ENCODE data around the gene SRP14. TPM values are rescaled to one million over a fixed set of nuclear protein-coding genes. Genes with fewer than 3 reads are reported as not detected.
"Not testable (repeated sequence)": the region's sequence is repeated elsewhere in the genome, so short reads cannot be mapped to it uniquely, and the experiment has no call there.

Gene SRP14
- total RNA-seq, 8 experiments from 2014 or later: 255 to 393 (median 333) TPM

DNA sequence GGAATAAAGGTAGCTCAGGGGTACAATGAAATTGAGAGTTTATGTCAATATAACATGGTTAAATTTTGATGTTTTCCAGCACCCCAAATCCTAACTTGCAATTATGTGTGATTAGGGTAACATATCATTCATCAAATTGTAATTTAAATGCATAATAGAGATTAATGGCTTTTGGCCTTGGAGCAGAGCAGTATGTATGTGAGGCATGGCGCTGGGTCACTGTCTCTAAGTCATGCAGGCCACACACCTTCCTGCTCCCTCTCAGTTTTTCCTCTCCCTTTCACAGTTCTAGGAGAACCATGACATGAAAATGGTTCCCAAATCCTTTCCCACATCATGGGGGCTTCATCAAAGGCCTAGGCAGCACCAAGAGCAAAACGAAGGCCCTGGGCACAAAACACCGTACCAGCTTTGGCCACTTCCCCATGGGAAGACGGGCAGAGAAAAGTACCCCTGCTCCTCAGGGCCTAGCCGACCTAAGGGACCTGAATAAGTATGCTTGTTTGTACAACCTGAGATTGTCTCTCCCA is 3.9 kb upstream of the SRP14 start:
- in situ Hi-C loops (cut with MboI; ENCODE audit: low pct_unique_long_range_greater_than_20kb in 2 of 9, low sequenced_read_pairs in 9 of 9, unreplicated experiment in 9 of 9): loop anchor here in 1 of 9 experiments (10.0 kb wide), 1 partner anchor 232 kb away; no protein-coding TSS in a partner anchor
- ATAC-seq (replicated peaks in 6 of 8): no peak
- H3K27ac ChIP-seq: no peak overlapping the region

DNA sequence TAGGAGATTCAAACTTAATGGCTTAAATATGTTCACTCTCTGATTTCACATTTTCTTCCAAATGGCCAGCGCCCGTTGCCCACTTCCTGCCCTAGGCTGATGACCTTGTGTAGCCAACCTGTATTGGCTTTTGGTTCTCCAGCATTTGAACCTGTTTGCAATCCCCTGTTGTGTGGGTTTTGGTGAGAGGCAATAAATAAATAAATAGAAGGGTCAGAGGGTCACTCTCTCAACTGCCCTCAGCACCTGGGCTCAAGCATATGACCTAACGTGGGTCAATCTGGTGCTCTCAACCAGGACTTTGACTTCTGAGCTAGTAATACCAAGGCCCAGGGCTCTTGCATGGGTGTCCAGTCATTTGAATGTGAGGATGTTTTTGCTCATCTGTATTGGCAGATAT is 1.8 kb upstream of the SRP14 start:
- Histone ChIP-seq H3K4me1 (replicated peaks in 1 of 2) (peaks cover 18 to 19% of the 10 kb centered on the region in 2 donors), H3K4me3 (no peak overlapping the region), H3K27ac (no peak overlapping the region)
- ATAC-seq (replicated peaks in 6 of 8): no peak
- in situ Hi-C loops (cut with MboI; ENCODE audit: low pct_unique_long_range_greater_than_20kb in 2 of 9, low sequenced_read_pairs in 9 of 9, unreplicated experiment in 9 of 9): loop anchor here in 1 of 9 experiments (10.0 kb wide), 1 partner anchor 234 kb away; no protein-coding TSS in a partner anchor
- 32 to 93% (median 77%) methylated on average over 1 to 3 of the region's 3 CpGs; no CpG with 5 or more reads in 3 of the 10 experiments for WGBS, 10 experiments

More for the DNA sequence above, 3.9 kb upstream of the SRP14 start:
- peaks cover 22 to 24% of the 10 kb centered on the region in 2 donors for H3K4me1 ChIP-seq (replicated peaks in 1 of 2)
- H3K4me3 ChIP-seq: no peak overlapping the region
- 83 to 100% (median 100%) methylated on average over 1 to 3 of the region's 5 CpGs; no CpG with 5 or more reads in 5 of the 10 experiments for WGBS, 10 experiments

DNA sequence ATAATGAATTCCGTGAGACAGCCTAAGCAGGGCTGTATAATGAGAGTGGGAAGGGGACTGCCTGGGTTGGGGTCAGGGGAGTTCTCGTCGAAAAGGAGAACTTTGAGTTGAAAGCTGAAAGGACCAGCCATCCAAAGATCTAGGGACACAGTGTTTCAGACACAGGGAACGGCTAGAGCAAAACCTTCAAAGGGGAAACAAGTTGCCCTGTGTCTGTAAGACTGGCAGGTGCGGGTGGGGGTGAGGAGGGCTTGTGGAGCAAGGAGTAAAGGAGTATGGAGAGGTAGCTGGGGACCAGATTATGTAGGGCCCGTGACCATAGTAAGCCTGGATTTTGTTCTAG is 1.3 kb upstream of the SRP14 start:
- ATAC-seq (replicated peaks in 6 of 8): no peak
- 43 to 90% (median 80%) methylated on average over 1 to 5 of the region's 6 CpGs; no CpG with 5 or more reads in 3 of the 10 experiments for WGBS, 10 experiments
- in situ Hi-C loops (cut with MboI; ENCODE audit: low pct_unique_long_range_greater_than_20kb in 2 of 9, low sequenced_read_pairs in 9 of 9, unreplicated experiment in 9 of 9): loop anchor here in 1 of 9 experiments (10.0 kb wide), 1 partner anchor 235 kb away; no protein-coding TSS in a partner anchor
- no peak overlapping the region for H3K27ac ChIP-seq
- peaks cover 16% of the 10 kb centered on the region in 2 donors for H3K4me1 ChIP-seq (replicated peaks in 1 of 2)
- H3K4me3 ChIP-seq: no peak overlapping the region

DNA sequence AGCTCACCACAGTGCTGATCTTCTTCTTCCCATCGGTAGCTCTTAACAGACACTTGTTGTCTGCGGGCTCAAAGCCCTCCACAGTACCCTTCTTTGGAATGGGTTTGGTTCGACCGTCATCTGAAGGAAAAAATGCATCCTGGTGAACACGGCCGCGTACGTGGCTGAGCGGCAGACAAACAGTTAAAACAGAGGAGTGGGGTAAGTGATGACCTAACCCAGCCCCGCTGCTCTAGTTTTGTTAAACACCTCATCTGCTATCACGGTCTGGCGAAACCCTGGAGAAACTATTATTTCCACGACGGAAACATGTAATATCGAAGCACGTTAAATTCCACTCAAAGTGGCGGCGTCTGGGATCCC is 725 bp downstream of the SRP14 start:
- H3K4me1 ChIP-seq (replicated peaks in 1 of 2): peaks cover 12% of the 10 kb centered on the region in 2 donors
- in situ Hi-C loops (cut with MboI; ENCODE audit: low pct_unique_long_range_greater_than_20kb in 2 of 9, low sequenced_read_pairs in 9 of 9, unreplicated experiment in 9 of 9): no loop called here
- peak overlapping the region; percentile 79 to 91 for H3K27ac ChIP-seq
- peak in 5 of 8 experiments; percentile 1 to 4 (median 2) for ATAC-seq (replicated peaks in 6 of 8)
- WGBS, 10 experiments: 0 to 9% (median 2%) methylated on average over 1 to 16 of the region's 18 CpGs; no CpG with 5 or more reads in 2 of the 10 experiments
- peak overlapping the region; percentile 62 to 98 (median 75) for H3K4me3 ChIP-seq

DNA sequence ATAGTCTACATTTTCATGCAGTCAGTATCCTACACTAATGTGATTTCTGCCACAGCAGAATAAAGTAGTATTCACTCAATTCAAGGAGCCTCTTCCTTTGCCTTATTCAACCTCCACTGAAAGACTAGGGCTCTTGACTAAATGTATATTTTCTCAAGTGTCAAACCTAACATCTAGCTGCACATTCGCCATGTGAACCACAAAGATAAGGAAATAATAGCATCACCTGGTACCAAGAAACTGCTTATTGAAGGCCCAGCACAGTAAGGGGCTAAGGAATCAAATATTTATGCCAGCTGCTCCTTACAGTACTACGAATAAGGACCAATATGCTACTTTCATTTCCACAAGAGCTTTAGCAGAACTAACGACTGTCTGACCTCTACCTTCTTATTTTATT is 1.3 kb downstream of the SRP14 start:
- no peak for ATAC-seq (replicated peaks in 6 of 8)
- peak overlapping the region; percentile 62 to 98 (median 75) for H3K4me3 ChIP-seq
- peaks cover 12% of the 10 kb centered on the region in 2 donors for H3K4me1 ChIP-seq (replicated peaks in 1 of 2)
- no peak overlapping the region for H3K27ac ChIP-seq
- 23 to 100% (median 54%) methylated on average over 1 to 3 of the region's 3 CpGs; no CpG with 5 or more reads in 1 of the 10 experiments for WGBS, 10 experiments
- in situ Hi-C loops (cut with MboI; ENCODE audit: low pct_unique_long_range_greater_than_20kb in 2 of 9, low sequenced_read_pairs in 9 of 9, unreplicated experiment in 9 of 9): no loop called here

DNA sequence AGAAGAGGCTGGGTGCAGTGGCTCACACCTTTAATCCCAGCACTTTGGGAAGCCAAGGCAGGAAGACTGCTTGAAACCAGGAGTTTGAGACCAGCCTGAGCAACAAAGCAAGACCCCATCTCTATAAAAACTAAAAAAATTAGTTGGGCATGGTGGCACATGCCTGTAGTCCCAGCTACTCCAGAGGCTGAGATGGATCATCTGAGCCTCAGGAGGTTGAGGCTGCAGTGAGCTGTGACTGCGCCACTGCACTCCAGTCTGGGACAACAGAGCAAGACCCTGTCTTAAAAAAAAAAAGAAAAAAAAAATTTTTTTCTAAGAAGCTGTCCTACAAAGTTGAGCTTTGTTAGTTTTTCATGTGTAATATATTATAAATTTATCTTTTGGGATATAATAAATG is 3.8 kb downstream of the SRP14 start:
- in situ Hi-C loops (cut with MboI; ENCODE audit: low pct_unique_long_range_greater_than_20kb in 2 of 9, low sequenced_read_pairs in 9 of 9, unreplicated experiment in 9 of 9); H3K27ac ChIP-seq: not testable (repeated sequence)
- WGBS, 10 experiments: 57 to 100% (median 100%) methylated on average over 1 of the region's 1 CpG; no CpG with 5 or more reads in 3 of the 10 experiments

DNA sequence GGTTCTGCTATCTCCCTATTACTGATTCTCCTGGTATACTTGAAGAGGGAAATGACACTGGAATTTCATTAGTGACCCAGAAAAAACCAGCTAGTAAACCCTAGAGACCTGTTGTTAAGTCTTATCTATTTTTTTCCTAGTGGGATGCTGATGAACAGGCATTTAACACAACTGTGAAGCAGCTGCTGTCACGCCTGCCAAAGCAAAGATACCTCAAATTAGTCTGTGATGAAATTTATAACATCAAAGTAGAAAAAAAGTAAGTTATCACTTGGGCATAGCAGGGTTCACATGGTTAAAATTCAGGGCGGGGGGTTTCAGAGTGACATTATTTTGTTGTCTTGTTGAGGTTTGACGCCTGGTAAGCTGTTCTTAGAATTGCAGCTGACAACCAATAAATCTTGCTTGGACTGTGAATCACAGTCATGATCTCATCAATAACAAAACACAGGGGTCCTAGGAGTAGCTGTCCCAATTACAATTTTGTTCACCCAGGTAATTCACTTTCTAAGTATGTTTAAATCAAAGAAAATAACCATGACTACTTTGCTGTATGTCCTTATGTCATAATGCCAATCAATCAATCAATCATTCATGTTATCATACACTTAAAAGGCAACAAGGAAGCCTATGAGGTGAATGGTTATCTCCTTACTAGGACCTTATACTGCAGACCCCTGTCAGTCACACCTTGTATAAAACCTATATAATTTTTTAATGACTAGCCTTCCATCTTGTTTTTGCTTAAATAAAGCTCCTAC is 4.6 kb downstream of the SRP14 start:
- 67 to 100% (median 87%) methylated on average over 1 to 3 of the region's 3 CpGs for WGBS, 10 experiments
- H3K4me1 ChIP-seq (replicated peaks in 1 of 2): peaks cover 14 to 16% of the 10 kb centered on the region in 2 donors
- H3K27ac ChIP-seq: no peak overlapping the region
- no peak for ATAC-seq (replicated peaks in 6 of 8)
- in situ Hi-C loops (cut with MboI; ENCODE audit: low pct_unique_long_range_greater_than_20kb in 2 of 9, low sequenced_read_pairs in 9 of 9, unreplicated experiment in 9 of 9): no loop called here
- no peak overlapping the region for H3K4me3 ChIP-seq

More for the DNA sequence above, 3.8 kb downstream of the SRP14 start:
- not testable (repeated sequence) for ATAC-seq (replicated peaks in 6 of 8); H3K4me3 ChIP-seq
- H3K4me1 ChIP-seq (replicated peaks in 1 of 2): peaks cover 16 to 21% of the 10 kb centered on the region in 2 donors

DNA sequence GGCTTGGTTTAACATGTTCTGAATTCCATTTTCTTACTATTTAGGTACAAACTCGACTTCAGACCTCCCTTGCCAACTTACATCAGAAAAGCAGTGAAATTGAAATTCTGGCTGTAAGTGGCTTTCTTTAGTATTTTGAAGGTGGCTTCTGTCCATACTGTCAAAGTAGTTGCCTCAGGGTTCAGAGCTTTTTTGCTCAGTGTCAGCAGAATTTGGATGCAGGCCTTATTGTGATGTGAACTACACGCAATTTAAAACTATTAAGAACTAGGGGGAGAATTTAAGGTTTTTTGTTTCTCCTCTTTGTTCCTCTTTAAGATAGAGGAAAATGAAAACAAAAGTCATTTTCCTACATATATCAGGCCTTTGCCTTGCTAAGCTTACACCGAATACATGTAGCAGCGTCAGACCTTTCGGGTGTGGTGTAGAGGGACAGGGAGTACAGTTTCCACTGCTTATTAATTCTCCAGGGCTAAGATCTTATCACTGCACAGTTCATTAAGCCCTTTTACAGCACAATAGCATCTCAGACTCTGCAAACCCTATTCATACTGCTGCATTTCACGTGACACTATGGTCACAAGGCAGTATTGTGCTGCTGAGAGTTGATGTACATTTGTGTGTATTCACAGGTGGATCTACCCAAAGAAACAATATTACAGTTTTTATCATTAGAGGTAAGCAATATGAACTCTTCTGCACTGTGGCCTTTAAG is 6.7 kb downstream of the SRP14 start:
- Histone ChIP-seq H3K4me3 (no peak overlapping the region), H3K27ac (no peak overlapping the region), H3K4me1 (replicated peaks in 1 of 2) (peaks cover 13 to 24% of the 10 kb centered on the region in 2 donors)
- peak in 6 of 8 experiments; percentile 8 to 88 (median 80) for ATAC-seq (replicated peaks in 6 of 8)
- in situ Hi-C loops (cut with MboI; ENCODE audit: low pct_unique_long_range_greater_than_20kb in 2 of 9, low sequenced_read_pairs in 9 of 9, unreplicated experiment in 9 of 9): no loop called here
- 0 to 100% (median 87%) methylated on average over 1 to 6 of the region's 6 CpGs for WGBS, 10 experiments

DNA sequence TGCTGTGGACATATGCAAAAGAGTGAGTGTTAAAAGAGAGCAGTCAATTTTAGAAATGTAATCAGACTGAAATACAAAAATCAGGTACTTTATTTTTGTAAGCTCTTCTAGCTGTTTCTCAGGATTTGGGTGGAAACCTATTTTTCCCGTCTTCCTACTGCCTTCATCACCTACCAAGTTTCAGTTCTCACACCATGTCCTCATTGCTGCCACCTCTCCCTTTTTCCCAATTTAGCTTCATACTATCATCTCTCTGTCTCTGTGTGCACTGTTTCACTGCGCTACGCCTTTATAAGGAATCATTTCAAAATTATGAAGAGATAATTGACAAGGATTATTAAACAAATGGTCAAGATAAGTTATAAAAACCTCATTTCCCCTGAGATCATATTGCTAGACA is 7.7 kb downstream of the SRP14 start:
- in situ Hi-C loops (cut with MboI; ENCODE audit: low pct_unique_long_range_greater_than_20kb in 2 of 9, low sequenced_read_pairs in 9 of 9, unreplicated experiment in 9 of 9): no loop called here
- Histone ChIP-seq H3K4me3 (no peak overlapping the region), H3K4me1 (replicated peaks in 1 of 2) (peaks cover 13 to 24% of the 10 kb centered on the region in 2 donors), H3K27ac (no peak overlapping the region)
- no peak for ATAC-seq (replicated peaks in 6 of 8)
- 89 to 100% (median 94%) methylated on average over 1 to 3 of the region's 3 CpGs; no CpG with 5 or more reads in 3 of the 10 experiments for WGBS, 10 experiments

DNA sequence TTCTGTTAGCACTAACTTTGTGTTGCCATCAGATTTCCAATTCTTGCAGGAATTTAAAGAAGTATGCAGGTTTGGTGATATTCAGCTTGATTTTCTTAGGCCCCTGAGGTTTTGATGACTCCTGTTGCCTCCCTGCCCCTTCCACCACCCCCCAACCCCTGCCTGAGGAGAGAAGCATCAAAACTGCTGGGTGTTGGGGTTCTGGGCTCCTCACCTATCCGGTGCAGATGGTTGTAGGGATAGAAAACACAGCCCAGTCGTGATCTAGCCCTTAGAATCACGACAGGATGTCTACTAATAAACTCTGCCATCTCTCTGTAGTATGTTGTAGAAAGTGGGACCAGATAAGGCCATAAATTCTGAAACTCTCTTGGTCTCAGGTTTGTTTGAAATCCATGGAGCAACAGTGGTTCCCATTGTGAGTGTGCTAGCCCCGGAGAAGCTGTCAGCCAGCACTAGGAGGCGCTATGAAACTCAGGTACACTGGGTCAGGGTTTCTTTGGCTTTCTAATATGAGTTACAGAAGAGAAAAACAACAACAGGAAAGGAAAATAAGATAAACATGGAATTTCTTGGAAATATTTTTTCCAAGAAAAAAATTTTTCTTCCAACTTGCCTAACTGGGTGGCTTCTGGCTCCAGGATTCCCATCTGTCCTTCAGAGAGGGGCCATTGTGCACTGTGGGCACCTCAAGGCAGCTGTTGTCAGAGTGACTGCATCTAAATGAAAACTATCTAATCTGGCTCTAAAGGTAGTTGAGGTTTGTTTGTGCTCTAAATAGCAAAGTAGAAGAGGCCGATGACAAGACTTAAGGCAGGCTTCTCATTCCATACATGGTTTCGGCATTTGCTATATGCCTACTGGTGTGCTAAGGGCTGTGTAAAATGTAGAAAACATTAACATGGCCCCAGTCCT is 8.7 kb downstream of the SRP14 start:
- Histone ChIP-seq H3K4me3 (no peak overlapping the region), H3K27ac (peak overlapping the region in 1 of 2 donors; percentile 51), H3K4me1 (replicated peaks in 1 of 2) (peaks cover 13 to 24% of the 10 kb centered on the region in 2 donors)
- in situ Hi-C loops (cut with MboI; ENCODE audit: low pct_unique_long_range_greater_than_20kb in 2 of 9, low sequenced_read_pairs in 9 of 9, unreplicated experiment in 9 of 9): no loop called here
- peak in 7 of 8 experiments; percentile 5 to 62 (median 28) for ATAC-seq (replicated peaks in 6 of 8)
- 61 to 100% (median 82%) methylated on average over 1 to 7 of the region's 7 CpGs; no CpG with 5 or more reads in 2 of the 10 experiments for WGBS, 10 experiments

DNA sequence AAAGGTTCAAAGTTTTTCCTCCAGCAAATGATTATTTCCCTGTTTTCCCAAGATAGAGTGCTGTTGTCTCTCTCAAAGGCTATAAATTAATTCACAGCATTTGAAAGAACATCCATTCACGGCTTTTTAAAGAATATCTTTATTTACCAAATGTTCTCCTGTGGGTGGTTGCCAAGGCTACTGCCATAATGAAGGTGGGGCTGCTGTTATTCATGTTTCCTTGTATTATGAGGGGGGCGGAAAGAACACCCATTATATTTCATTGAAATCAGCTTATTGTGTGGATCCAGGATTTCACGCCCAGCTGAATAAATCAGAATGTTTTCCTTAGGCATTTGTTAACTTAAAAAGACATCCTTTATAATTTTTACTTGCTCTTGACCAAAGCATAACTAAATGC is 10.1 kb downstream of the SRP14 start:
- in situ Hi-C loops (cut with MboI; ENCODE audit: low pct_unique_long_range_greater_than_20kb in 2 of 9, low sequenced_read_pairs in 9 of 9, unreplicated experiment in 9 of 9): no loop called here
- peaks cover 13 to 24% of the 10 kb centered on the region in 2 donors for H3K4me1 ChIP-seq (replicated peaks in 1 of 2)
- peak overlapping the region in 1 of 2 donors; percentile 63 for H3K27ac ChIP-seq
- H3K4me3 ChIP-seq: no peak overlapping the region
- WGBS, 10 experiments: 0 to 78% (median 21%) methylated on average over 1 to 3 of the region's 3 CpGs; no CpG with 5 or more reads in 1 of the 10 experiments
- ATAC-seq (replicated peaks in 6 of 8): peak; percentile 40 to 81 (median 48)

DNA sequence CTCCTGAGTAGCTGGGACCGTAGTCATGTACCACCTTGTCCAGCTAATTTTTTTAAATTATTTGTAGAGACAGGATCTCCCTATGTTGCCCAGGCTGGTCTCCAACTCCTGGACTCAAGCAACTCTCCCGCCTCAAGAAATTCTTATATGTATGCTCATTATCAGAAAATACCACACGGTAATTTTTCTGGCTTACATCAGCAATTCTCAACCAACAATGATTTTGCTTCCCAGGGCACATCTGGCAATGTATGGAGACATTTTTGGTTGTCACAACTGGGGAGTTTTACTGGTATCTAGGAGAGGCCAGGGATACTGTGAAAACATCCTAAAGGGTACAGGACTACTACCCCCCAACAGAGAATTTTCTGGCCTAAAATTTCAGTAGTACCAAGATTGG is 10.8 kb downstream of the SRP14 start:
- peak overlapping the region; percentile 25 to 63 for H3K27ac ChIP-seq
- 94 to 100% (median 100%) methylated on average over 1 to 3 of the region's 3 CpGs; no CpG with 5 or more reads in 3 of the 10 experiments for WGBS, 10 experiments
- H3K4me1 ChIP-seq (replicated peaks in 1 of 2): peaks cover 13 to 24% of the 10 kb centered on the region in 2 donors
- no peak overlapping the region for H3K4me3 ChIP-seq
- ATAC-seq (replicated peaks in 6 of 8): peak in 1 of 8 experiments; percentile 32
- in situ Hi-C loops (cut with MboI; ENCODE audit: low pct_unique_long_range_greater_than_20kb in 2 of 9, low sequenced_read_pairs in 9 of 9, unreplicated experiment in 9 of 9): no loop called here

All from motor neuron (in vitro differentiated cells).